Measurements from ENCODE around the gene HES3.

Gene HES3

GRCh38 chr1:6244401-6245049 is 546 bp downstream of the HES3 start:
- H3K27ac ChIP-seq = no peak overlapping the region
- TF ChIP-seq ZFX (IDR thresholded peaks at IDR 0.05; ENCODE audit: borderline replicate concordance) (no peak), CTCF (IDR thresholded peaks at IDR 0.05) (no peak)

GRCh38 chr1:6245086-6245868 is 1.3 kb downstream of the HES3 start:
- 0 out of 2 replicates have a peak overlapping the region, but pooled peaks have one; percentile 55 for H3K27ac ChIP-seq
- TF ChIP-seq ZFX (IDR thresholded peaks at IDR 0.05; ENCODE audit: borderline replicate concordance) (no peak), CTCF (IDR thresholded peaks at IDR 0.05) (peak; percentile 83)

- TF ChIP-seq CTCF (IDR thresholded peaks at IDR 0.05) = no peak
- no peak for TF ChIP-seq ZFX (IDR thresholded peaks at IDR 0.05; ENCODE audit: borderline replicate concordance)
- H3K27ac ChIP-seq = peak overlapping the region; percentile 55
Measured at GRCh38 chr1:6245869-6246496, 2.0 kb downstream of the HES3 start.

DNA sequence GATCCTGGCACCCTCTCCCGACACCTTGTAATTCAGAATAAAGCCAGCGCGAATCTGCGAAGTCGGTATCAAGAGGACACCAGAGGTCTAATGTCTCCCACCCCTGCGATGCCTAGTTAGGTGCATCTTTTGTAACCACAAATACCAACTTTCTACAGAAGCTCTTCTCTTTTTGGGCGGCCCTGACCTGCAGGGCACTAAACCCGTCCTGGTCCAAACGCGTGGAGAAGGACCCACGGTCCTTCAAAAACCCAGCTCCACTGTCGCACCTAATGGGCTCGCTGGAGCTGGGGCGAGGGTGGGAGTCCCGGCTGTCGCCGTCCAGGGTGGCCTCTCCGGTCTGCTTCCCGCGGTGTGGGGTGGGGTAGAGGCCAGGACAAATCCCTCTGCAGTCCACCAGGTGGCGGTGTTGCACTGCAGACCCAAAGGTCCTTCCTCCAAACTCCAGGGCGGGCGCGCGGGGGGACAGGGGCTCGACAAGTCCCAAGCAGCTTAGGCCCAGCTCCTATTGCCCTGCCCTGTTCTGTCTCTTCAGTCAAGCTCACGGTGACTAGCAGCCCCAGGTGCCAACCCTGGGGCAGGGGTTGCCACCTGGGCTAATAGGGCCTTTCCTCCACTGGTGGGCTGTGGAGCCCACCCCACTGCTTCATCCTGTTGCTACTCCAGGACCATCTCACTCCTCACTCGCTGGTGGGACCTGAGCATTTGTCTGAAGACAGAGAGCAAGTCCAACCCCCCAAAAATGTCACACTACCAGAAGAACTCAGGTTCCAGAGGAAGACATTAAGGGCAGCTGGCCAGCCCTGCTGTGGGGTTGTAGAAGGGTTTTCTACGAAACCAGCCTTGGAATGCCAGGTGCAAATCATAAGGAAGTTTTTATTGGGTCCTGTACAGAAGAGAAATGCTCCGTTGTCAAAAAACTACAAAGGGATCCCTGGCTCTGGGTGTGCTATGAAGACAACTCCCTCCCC is 2.8 kb downstream of the HES3 start:
- TF ChIP-seq ZFX (IDR thresholded peaks at IDR 0.05; ENCODE audit: borderline replicate concordance) (no peak), CTCF (IDR thresholded peaks at IDR 0.05) (peak; percentile 91)
- H3K27ac ChIP-seq = peak overlapping the region; percentile 55

DNA sequence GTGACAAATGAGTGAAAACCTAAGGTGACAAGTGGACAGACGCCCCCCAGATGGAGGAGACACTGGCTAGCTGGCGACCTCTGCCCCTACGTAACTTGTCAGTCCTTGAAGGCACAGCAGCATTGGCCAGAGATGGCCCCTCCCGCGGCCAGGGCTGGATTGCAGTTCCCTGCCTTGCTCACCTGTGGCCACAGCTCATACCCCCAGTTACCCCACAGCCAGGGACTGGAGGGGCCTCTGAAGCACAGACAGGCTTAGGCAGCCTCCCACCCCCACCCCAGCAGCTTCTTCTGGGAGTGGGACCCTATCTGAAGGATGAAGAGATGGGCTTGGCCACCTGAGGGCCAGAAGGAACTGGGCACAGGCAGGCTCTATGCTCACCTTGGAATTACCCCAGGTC is 3.7 kb downstream of the HES3 start:
- no peak overlapping the region for H3K27ac ChIP-seq
- TF ChIP-seq ZFX (IDR thresholded peaks at IDR 0.05; ENCODE audit: borderline replicate concordance) = no peak
- no peak for TF ChIP-seq CTCF (IDR thresholded peaks at IDR 0.05)

DNA sequence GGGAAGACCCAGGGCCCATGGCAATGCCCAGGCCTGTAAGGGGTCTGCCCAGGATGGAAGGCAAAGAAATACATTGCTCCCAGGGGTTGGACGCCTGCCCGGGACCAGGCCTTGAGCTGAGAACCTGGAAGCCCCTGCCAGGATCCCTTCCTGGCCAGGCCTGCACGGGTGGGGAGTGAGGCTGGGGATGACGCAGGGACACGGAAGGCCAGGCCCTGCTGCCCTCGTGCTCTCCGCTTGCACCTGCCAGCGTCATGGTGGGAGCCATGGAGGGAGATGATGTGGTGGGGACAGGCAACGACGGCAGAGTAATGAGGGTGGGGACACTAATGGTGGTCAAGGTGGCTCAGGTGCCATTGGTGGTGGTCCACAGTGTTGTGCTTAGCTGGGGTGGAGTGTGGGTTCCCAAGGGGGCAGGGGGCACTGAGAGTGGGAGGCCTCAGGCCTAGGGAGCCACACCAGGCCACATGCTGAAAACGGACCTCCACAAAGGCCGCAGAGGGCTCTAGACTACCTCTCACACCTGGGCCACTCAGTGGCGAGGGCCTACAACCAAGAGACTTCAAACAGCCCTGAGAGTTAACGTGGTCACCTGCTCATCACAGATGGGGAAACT is 4.3 kb downstream of the HES3 start:
- TF ChIP-seq CTCF (IDR thresholded peaks at IDR 0.05) (no peak), ZFX (IDR thresholded peaks at IDR 0.05; ENCODE audit: borderline replicate concordance) (no peak)
- no peak overlapping the region for H3K27ac ChIP-seq
